Neural crest cell (in vitro differentiated cells): Measurements from ENCODE around the gene DGKG. TPM values are rescaled to one million over a fixed set of nuclear protein-coding genes. Genes with fewer than 3 reads are reported as not detected.

Experiments used
- DNase-seq: peaks from one replicate; pipeline ENCODE4 v3.0.0; 2021; ENCODE audit warnings: low read depth, mixed read lengths, low spot score
- H3K27ac Mint-ChIP-seq: one replicate; pipeline ENCODE4 v1.8.0; 2021; ENCODE audit warnings: mild to moderate bottlenecking, mixed read lengths; ENCODE audit not compliant: unreplicated experiment
- H3K27me3 Mint-ChIP-seq: 2 replicates; pipeline ENCODE4 v1.8.0; 2021; ENCODE audit warnings: low read depth, mild to moderate bottlenecking, mixed read lengths
- H3K36me3 Mint-ChIP-seq: 2 replicates; pipeline ENCODE4 v1.8.0; 2021; ENCODE audit warnings: low read depth, mild to moderate bottlenecking, mixed read lengths
- H3K4me1 Mint-ChIP-seq: 2 replicates; pipeline ENCODE4 v1.8.0; 2021; ENCODE audit warnings: mixed read lengths
- H3K4me3 Mint-ChIP-seq: one replicate; pipeline ENCODE4 v1.8.0; 2021; ENCODE audit warnings: mild to moderate bottlenecking, mixed read lengths
- H3K9me3 Mint-ChIP-seq: 2 replicates; pipeline ENCODE4 v1.8.0; 2021; ENCODE audit warnings: mixed read lengths
- total RNA-seq: library from RNA; stranded (reverse); gene quantifications from 2 replicates; pipeline ENCODE4 v1.2.1, GENCODE V29; 2021
- TF ChIP-seq, protein P1 (sequence below): fragments of 200-600 bp; sonication (generic); conservative IDR thresholded peaks from 2 replicates; pipeline ENCODE4 v1.5.0; 2021; ENCODE audit warnings: antibody characterized with exemption, mild to moderate bottlenecking

The DGKG gene
- total RNA-seq, 1 donor from 2014 or later, result not detected

DNA sequence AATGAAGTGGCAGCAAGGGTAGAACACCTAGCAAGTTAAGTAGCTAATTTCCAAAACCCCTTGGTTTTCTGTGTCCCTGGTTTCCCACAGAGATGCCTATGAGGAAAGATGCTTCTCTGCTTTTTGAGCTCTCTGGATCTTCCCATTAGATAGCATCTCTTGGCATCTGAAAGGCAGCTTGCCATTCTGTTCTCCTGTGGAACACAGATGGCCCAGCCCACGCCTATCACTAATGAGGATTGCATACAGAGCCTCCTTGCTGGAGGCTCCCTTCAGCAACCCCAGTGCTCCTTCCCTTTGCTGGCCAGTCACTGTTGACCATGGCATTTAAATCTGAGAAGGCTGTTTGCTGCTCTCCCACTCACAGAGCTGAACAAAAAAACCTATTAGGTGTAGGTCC lies 218.8 kb downstream of the DGKG start:
- no peak for DNase-seq
- Mint-ChIP-seq H3K4me1 (peaks cover 10% of the 10 kb centered on the region), H3K36me3 (no peaks in the 10 kb centered on the region), H3K27ac (no peak overlapping the region), H3K9me3 (peaks cover 3% of the 10 kb centered on the region), H3K4me3 (no peak overlapping the region), H3K27me3 (no peaks in the 10 kb centered on the region)
- TF ChIP-seq, protein P1, sequence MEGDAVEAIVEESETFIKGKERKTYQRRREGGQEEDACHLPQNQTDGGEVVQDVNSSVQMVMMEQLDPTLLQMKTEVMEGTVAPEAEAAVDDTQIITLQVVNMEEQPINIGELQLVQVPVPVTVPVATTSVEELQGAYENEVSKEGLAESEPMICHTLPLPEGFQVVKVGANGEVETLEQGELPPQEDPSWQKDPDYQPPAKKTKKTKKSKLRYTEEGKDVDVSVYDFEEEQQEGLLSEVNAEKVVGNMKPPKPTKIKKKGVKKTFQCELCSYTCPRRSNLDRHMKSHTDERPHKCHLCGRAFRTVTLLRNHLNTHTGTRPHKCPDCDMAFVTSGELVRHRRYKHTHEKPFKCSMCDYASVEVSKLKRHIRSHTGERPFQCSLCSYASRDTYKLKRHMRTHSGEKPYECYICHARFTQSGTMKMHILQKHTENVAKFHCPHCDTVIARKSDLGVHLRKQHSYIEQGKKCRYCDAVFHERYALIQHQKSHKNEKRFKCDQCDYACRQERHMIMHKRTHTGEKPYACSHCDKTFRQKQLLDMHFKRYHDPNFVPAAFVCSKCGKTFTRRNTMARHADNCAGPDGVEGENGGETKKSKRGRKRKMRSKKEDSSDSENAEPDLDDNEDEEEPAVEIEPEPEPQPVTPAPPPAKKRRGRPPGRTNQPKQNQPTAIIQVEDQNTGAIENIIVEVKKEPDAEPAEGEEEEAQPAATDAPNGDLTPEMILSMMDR, result no peak

DNA sequence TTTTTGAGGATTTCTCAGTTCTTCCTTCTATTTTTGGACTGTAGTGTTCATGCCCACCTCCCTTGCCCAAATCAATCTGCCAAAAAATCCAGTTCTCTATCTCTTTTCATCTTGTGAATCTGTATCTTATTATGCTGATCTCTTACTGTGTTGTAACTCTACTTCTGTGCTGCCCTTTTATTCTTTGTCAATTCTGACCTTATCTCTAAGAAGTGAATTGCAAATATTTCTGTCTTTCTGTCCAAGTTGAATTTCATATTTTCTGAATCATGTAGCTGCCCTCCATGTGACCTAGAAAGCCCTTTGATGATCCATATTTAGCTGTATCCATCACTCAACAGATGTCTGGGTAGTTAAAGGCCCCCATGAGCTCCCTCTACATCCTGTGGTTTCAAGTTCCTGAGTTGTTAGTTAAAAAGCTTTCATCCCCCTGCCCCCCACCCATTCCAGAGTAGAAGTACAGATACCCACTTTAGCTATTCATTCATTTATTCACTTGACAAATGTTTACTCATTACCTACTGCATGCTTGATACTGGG lies 219.6 kb downstream of the DGKG start:
- H3K36me3 Mint-ChIP-seq, result no peaks in the 10 kb centered on the region
- peaks cover 10% of the 10 kb centered on the region for H3K4me1 Mint-ChIP-seq
- DNase-seq, result no peak
- no peaks in the 10 kb centered on the region for H3K27me3 Mint-ChIP-seq
- H3K27ac Mint-ChIP-seq, result no peak overlapping the region
- H3K9me3 Mint-ChIP-seq, result peaks cover 3% of the 10 kb centered on the region
- no peak overlapping the region for H3K4me3 Mint-ChIP-seq
- TF ChIP-seq, protein P1, result no peak

DNA sequence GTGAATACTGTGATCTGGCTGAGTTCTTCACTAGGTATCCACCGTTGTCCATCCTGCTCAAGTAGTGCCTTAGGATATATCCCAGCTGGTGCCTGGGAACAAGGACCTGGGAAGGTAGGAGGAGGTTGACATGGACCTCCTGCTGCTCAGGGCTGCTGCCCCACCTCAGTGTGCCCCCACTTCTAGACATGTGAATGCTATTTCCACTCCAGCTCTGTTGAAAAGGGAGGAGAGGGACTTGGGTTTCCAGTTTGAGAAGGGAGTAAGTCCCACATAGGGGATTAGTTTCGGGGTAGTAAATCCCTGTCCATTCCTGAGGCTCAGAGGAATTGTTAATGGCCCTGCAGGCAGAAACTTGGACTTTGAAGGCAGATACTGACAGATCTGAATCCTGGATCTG lies 220.2 kb downstream of the DGKG start:
- peaks cover 10% of the 10 kb centered on the region for H3K4me1 Mint-ChIP-seq
- DNase-seq, result no peak
- no peaks in the 10 kb centered on the region for H3K36me3 Mint-ChIP-seq
- H3K9me3 Mint-ChIP-seq, result peaks cover 3% of the 10 kb centered on the region
- TF ChIP-seq, protein P1, result no peak
- H3K27me3 Mint-ChIP-seq, result no peaks in the 10 kb centered on the region
- H3K4me3 Mint-ChIP-seq, result no peak overlapping the region
- no peak overlapping the region for H3K27ac Mint-ChIP-seq

DNA sequence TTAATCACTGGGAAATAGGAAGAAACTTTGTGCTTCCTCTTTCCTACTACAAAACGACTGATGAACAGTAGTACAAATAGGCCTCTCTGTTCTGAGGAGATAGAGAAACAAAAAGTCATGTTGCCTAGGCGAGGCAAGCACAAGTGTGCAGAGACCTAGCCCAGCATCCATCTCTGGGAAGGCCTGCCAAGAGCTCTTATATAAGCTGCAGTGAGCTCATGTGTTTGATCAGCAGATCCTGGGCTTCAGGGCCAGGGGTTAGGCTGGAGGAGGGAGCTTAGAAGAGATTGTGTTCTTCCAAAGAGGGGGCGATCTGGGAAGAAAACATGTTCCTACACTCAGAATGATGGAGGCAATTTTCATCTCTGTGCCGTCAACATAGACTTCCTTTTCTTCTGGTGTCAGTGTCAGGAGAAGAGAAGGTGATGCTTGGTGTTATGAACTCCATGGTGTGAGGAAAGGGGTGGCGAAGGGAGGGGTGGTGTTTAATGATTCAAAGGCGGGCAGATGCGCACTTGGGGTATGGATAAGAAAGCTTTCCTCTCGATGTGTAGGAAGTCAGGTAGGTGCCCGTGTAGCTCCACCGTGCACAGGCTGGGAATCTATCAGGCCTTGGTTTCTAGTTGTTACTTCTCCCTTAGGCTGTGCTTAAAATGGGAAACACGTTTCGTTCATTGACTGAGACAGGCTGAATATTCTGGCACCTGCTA lies 223.6 kb downstream of the DGKG start:
- Mint-ChIP-seq H3K4me3 (no peak overlapping the region), H3K36me3 (no peaks in the 10 kb centered on the region), H3K4me1 (peaks cover 28% of the 10 kb centered on the region), H3K9me3 (peaks cover 3% of the 10 kb centered on the region), H3K27me3 (no peaks in the 10 kb centered on the region), H3K27ac (no peak overlapping the region)
- TF ChIP-seq, protein P1, result no peak
- DNase-seq, result no peak

DNA sequence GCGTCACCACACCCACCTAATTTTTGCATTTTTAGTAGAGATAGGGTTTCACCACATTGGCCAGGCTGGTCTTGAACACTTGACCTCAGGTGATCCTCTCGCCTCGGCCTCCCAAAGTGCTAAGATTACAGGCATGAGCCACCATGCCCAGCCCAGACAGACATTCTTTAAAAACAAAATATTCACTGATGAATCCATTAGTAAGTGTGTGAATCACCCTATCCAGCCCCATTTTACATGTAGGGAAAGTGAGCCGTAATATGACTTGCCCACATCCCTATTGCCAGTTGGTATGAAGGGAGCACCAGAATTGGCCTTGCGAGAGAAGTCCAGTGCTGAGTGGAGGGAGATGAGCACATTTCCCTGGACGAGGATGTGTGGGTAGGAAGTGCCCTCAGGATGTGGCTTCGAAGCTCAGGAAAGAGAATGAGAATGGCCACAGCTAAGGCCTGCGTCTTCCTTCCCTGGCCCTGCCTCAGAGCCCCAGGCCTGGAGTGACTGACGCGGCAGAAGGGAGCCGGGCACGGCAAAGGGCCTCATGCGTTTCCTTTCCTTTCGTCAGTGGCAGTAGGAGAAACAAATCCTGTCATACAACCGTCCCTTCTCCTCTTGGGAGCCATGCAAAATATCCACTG lies 224.9 kb downstream of the DGKG start:
- Mint-ChIP-seq H3K27me3 (no peaks in the 10 kb centered on the region), H3K36me3 (no peaks in the 10 kb centered on the region), H3K4me1 (peaks cover 22% of the 10 kb centered on the region), H3K27ac (no peak overlapping the region), H3K4me3 (no peak overlapping the region), H3K9me3 (peaks cover 3% of the 10 kb centered on the region)
- TF ChIP-seq, protein P1, result no peak
- DNase-seq, result no peak
